GM12891 (cell line): ENCODE data around the gene RMND5A.

Source experiments
- PAX5 ChIP-seq: IDR thresholded peaks from 2 replicates; pipeline ENCODE4 v1.6.1; 2011; ENCODE audit warnings: low read length, moderate library complexity, mild to moderate bottlenecking; ENCODE audit not compliant: insufficient read depth, severe bottlenecking
- POLR2A ChIP-seq: IDR thresholded peaks from 2 replicates; pipeline ENCODE4 v1.6.1; 2011; ENCODE audit warnings: low read depth, low read length, control low read depth
- POLR2AphosphoS5 ChIP-seq: IDR thresholded peaks from 2 replicates; pipeline ENCODE4 v1.6.1; 2011; ENCODE audit warnings: low read depth, low read length, control low read depth
- SPI1 ChIP-seq: IDR thresholded peaks from 2 replicates; pipeline ENCODE4 v1.6.1; 2011; ENCODE audit warnings: low read depth, low read length, control low read depth
- TAF1 ChIP-seq: IDR thresholded peaks from 2 replicates; pipeline ENCODE4 v1.6.1; 2011; ENCODE audit warnings: low read depth, low read length, control low read depth

DNA sequence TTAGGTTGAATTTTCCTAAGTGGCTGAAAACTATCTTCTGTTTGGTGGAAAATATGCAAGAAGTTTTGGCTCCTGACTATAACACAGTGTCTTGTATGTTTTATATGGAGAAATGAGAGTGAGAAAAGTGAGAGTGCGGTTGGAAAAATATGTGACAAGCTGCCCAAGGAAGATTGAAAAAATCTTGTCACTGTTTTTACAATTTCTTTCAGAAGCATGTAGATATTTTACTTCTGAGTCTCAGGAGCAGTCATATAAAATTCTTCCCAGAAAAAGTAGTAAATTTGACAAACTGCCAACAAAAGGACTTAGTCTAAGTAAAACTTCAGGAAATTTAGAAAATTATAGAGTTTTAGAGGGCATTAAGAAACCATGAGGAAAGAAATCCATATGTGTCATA, 19.4 kb upstream of the RMND5A start:
- TF ChIP-seq POLR2A (no peak), POLR2AphosphoS5 (no peak), SPI1 (no peak), PAX5 (no peak), TAF1 (no peak)
